Keratinocyte (primary cell): ENCODE data around the gene PXN. TPM values are rescaled to one million over a fixed set of nuclear protein-coding genes. Genes with fewer than 3 reads are reported as not detected.

Experiments
- DNase-seq: peaks from one replicate; pipeline ENCODE4 v3.0.0-alpha.2; 2011; ENCODE audit warnings: low read depth, missing footprints, low spot score
- FAIRE-seq: peaks from 2 replicates; lab custom pipeline; 2011; peaks lifted over from hg19 to GRCh38; lab: Jason Lieb, UNC
- H2AFZ ChIP-seq: 2 replicates; pipeline ENCODE4 v1.6.0; 2012; ENCODE audit warnings: low read length, control low read depth, inconsistent platforms; ENCODE audit not compliant: control insufficient read depth
- H3K27ac ChIP-seq: 2 replicates; pipeline ENCODE4 v1.5.1; 2011; ENCODE audit warnings: low read length; ENCODE audit not compliant: control insufficient read depth, insufficient read depth
- H3K27me3 ChIP-seq: 3 replicates; pipeline ENCODE4 v1.6.0; 2011; ENCODE audit warnings: low read length; ENCODE audit not compliant: control insufficient read depth, insufficient read depth; ENCODE audit errors: extremely low read depth
- H3K36me3 ChIP-seq, 2 experiments: 2 replicates in 1 of 2; 3 replicates in 1 of 2; pipeline ENCODE4 v1.5.1; 2011; ENCODE audit warnings: low read length in 2 of 2, mild to moderate bottlenecking in 1 of 2; ENCODE audit not compliant: control insufficient read depth in 2 of 2, insufficient read depth in 2 of 2; ENCODE audit errors: extremely low read depth in 1 of 2
- H3K4me1 ChIP-seq: 3 replicates; pipeline ENCODE4 v1.5.1; 2011; ENCODE audit warnings: low read length; ENCODE audit not compliant: control insufficient read depth, insufficient read depth; ENCODE audit errors: extremely low read depth
- H3K4me2 ChIP-seq: 3 replicates; pipeline ENCODE4 v1.6.0; 2011; ENCODE audit warnings: low read depth, low read length; ENCODE audit not compliant: control insufficient read depth, insufficient read depth; ENCODE audit errors: extremely low read depth
- H3K4me3 ChIP-seq, 3 experiments: fragments of 200-600 bp in 1 of 3; sonication (generic) in 1 of 3; 2 replicates in 2 of 3; 3 replicates in 1 of 3; pipeline ENCODE4 v1.5.1; 2011 to 2016; ENCODE audit warnings: low read length in 3 of 3, mild to moderate bottlenecking in 3 of 3, control low read depth in 2 of 3, inconsistent platforms in 1 of 3, low read depth in 1 of 3, mixed read lengths in 1 of 3, mixed run types in 1 of 3, moderate library complexity in 1 of 3; ENCODE audit not compliant: control insufficient read depth in 2 of 3, insufficient read depth in 2 of 3; ENCODE audit errors: extremely low read depth in 1 of 3
- H3K79me2 ChIP-seq: 2 replicates; pipeline ENCODE4 v1.6.0; 2012; ENCODE audit warnings: low read length; ENCODE audit not compliant: control insufficient read depth, insufficient read depth
- H3K9ac ChIP-seq: 3 replicates; pipeline ENCODE4 v1.6.0; 2011; ENCODE audit warnings: low read length; ENCODE audit not compliant: control insufficient read depth, insufficient read depth; ENCODE audit errors: extremely low read depth
- H3K9me1 ChIP-seq: 3 replicates; pipeline ENCODE4 v1.6.0; 2011; ENCODE audit warnings: low read length; ENCODE audit not compliant: control insufficient read depth, insufficient read depth; ENCODE audit errors: extremely low read depth
- H3K9me3 ChIP-seq: 2 replicates; pipeline ENCODE4 v1.5.1; 2012; ENCODE audit warnings: low read depth, low read length; ENCODE audit not compliant: control insufficient read depth
- H4K20me1 ChIP-seq: 3 replicates; pipeline ENCODE4 v1.6.0; 2011; ENCODE audit warnings: low read length; ENCODE audit not compliant: control insufficient read depth, insufficient read depth; ENCODE audit errors: extremely low read depth
- CTCF ChIP-seq, 3 experiments: IDR thresholded peaks in 1 of 3; conservative IDR thresholded peaks in 1 of 3; optimal IDR thresholded peaks in 1 of 3; 2 replicates in 2 of 3; 3 replicates in 1 of 3; pipeline versions ENCODE3 to v1.5.1; 2011; ENCODE audit warnings: low read length in 3 of 3, mild to moderate bottlenecking in 3 of 3, moderate library complexity in 2 of 3, control low read depth in 1 of 3, inconsistent platforms in 1 of 3; ENCODE audit not compliant: insufficient read depth in 2 of 3; ENCODE audit errors: extremely low read depth in 1 of 3
- EZH2 ChIP-seq: IDR thresholded peaks from one replicate; pipeline ENCODE4 v1.6.1; 2012; ENCODE audit warnings: inconsistent platforms, mild to moderate bottlenecking, low read length, moderate library complexity
- dilution Hi-C: fragments of 300-500 bp; cut with MboI; formaldehyde crosslinking; loops from one replicate; pipeline ENCODE4 v1.7.0; 2020; ENCODE audit warnings: low sequenced_read_pairs; ENCODE audit not compliant: extremely low pct_ligation_motif_present
- polyA plus RNA-seq, 5 experiments: library from polyadenylated mRNA; depleted of rRNA in 3 of 5; stranded (reverse) in 3 of 5; stranded (forward) in 1 of 5; unstranded in 1 of 5; fragments of >200 nt; gene quantifications; 1 replicate in 1 of 5; 2 replicates in 3 of 5; 3 replicates in 1 of 5; pipeline versions ENCODE4 v1.2.1 to v1.2.3, GENCODE V29; 2011 to 2012; ENCODE audit warnings: missing spikeins in 2 of 5, low read depth in 1 of 5, low replicate concordance in 1 of 5

PXN gene
- polyA plus RNA-seq, 1 donor (not counting 4 experiments of a cell fraction or from before 2014, with no cell fraction given), result 114 TPM

GRCh38 chr12:120249875-120250795 lies 15.4 kb downstream of the PXN start:
- H3K36me3 ChIP-seq, result peaks cover 26 to 43% of the 10 kb centered on the region in 2 experiments
- dilution Hi-C loops, result no loop called here
- H2AFZ ChIP-seq, result no peak overlapping the region
- peak overlapping the region in 1 of 3 experiments; percentile 3 for H3K4me3 ChIP-seq
- H3K4me1 ChIP-seq, result peaks cover 77% of the 10 kb centered on the region
- peaks cover 92% of the 10 kb centered on the region for H3K79me2 ChIP-seq
- peaks cover 2% of the 10 kb centered on the region for H3K9me1 ChIP-seq
- H3K27ac ChIP-seq, result peak overlapping the region; percentile 59
- no peaks in the 10 kb centered on the region for H3K27me3 ChIP-seq
- peak overlapping the region; percentile 64 for H3K4me2 ChIP-seq
- peaks cover 37% of the 10 kb centered on the region for H4K20me1 ChIP-seq
- H3K9me3 ChIP-seq, result no peaks in the 10 kb centered on the region
- DNase-seq (no peak), FAIRE-seq (no peak)
- H3K9ac ChIP-seq, result peak overlapping the region; percentile 19
- TF ChIP-seq EZH2, result no peak
- TF ChIP-seq CTCF (optimal IDR thresholded peaks at IDR 0.05 in 1 of 3, IDR thresholded peaks at IDR 0.05 in 1 of 3, conservative IDR thresholded peaks at IDR 0.05 in 1 of 3; ENCODE audit: extremely low read depth in 1 of 3, insufficient read depth in 2 of 3, low read length in 3 of 3), result no peak

- dilution Hi-C loops, result no loop called here
- peaks cover 76% of the 10 kb centered on the region for H3K4me1 ChIP-seq
- H3K27ac ChIP-seq, result peak overlapping the region; percentile 59
- peaks cover 2% of the 10 kb centered on the region for H3K9me1 ChIP-seq
- no peaks in the 10 kb centered on the region for H3K27me3 ChIP-seq
- H4K20me1 ChIP-seq, result peaks cover 37% of the 10 kb centered on the region
- no peaks in the 10 kb centered on the region for H3K9me3 ChIP-seq
- peaks cover 92% of the 10 kb centered on the region for H3K79me2 ChIP-seq
- peak overlapping the region in 1 of 3 experiments; percentile 9 for H3K4me3 ChIP-seq
- H3K4me2 ChIP-seq, result peak overlapping the region; percentile 64
- H3K36me3 ChIP-seq, result peaks cover 23 to 38% of the 10 kb centered on the region in 2 experiments
- peak overlapping the region; percentile 19 for H3K9ac ChIP-seq
- DNase-seq, result no peak
- no peak for TF ChIP-seq EZH2
- TF ChIP-seq CTCF (optimal IDR thresholded peaks at IDR 0.05 in 1 of 3, IDR thresholded peaks at IDR 0.05 in 1 of 3, conservative IDR thresholded peaks at IDR 0.05 in 1 of 3; ENCODE audit: extremely low read depth in 1 of 3, insufficient read depth in 2 of 3, low read length in 3 of 3), result no peak
- no peak overlapping the region for H2AFZ ChIP-seq
- no peak for FAIRE-seq
These were observed 16.2 kb downstream of the PXN start for GRCh38 chr12:120249266-120249874.
